Smooth muscle cell (in vitro differentiated cells): ENCODE results near the gene SLC16A12. TPM values are rescaled to one million over a fixed set of nuclear protein-coding genes. Genes with fewer than 3 reads are reported as not detected.

Experiments used
- DNase-seq: peaks from one replicate; lab custom pipeline; 2025; ENCODE audit not compliant: unreplicated experiment; lab: John Stamatoyannopoulos, UW
- H2AFZ ChIP-seq: fragments of 200-600 bp; sonication (generic); 2 replicates; pipeline ENCODE4 v1.6.0; 2016; ENCODE audit warnings: antibody characterized with exemption, low read depth, mild to moderate bottlenecking
- H3F3A ChIP-seq: fragments of 200-600 bp; sonication (generic); 2 replicates; pipeline ENCODE4 v1.6.0; 2017; ENCODE audit warnings: antibody characterized with exemption, low read depth
- H3K27ac ChIP-seq: fragments of 200-600 bp; sonication (generic); 2 replicates; pipeline ENCODE4 v1.5.1; 2016; ENCODE audit warnings: low read depth, mild to moderate bottlenecking
- H3K27me3 ChIP-seq: fragments of 200-600 bp; sonication (generic); 2 replicates; pipeline ENCODE4 v1.6.1; 2016; ENCODE audit warnings: low read depth, mild to moderate bottlenecking
- H3K36me3 ChIP-seq: fragments of 200-600 bp; sonication (generic); 2 replicates; pipeline ENCODE4 v1.5.1; 2016; ENCODE audit warnings: low read depth
- H3K4me1 ChIP-seq: fragments of 200-600 bp; sonication (generic); 2 replicates; pipeline ENCODE4 v1.5.1; 2016; ENCODE audit warnings: low read depth
- H3K4me2 ChIP-seq: fragments of 200-600 bp; sonication (generic); 2 replicates; pipeline ENCODE4 v1.6.0; 2016; ENCODE audit warnings: mild to moderate bottlenecking
- H3K4me3 ChIP-seq: fragments of 200-600 bp; sonication (generic); 2 replicates; pipeline ENCODE4 v1.5.1; 2016; ENCODE audit warnings: mild to moderate bottlenecking
- H3K79me2 ChIP-seq: fragments of 200-600 bp; sonication (generic); 2 replicates; pipeline ENCODE4 v1.6.0; 2016; ENCODE audit warnings: low read depth, mild to moderate bottlenecking
- H3K9ac ChIP-seq: fragments of 200-600 bp; sonication (generic); 2 replicates; pipeline ENCODE4 v1.6.0; 2016; ENCODE audit warnings: low read depth
- H3K9me3 ChIP-seq: fragments of 200-600 bp; sonication (generic); replicated peaks from 2 replicates; pipeline ENCODE4 v1.5.1; 2016; ENCODE audit warnings: low read depth
- H4K20me1 ChIP-seq: fragments of 200-600 bp; sonication (generic); 2 replicates; pipeline ENCODE4 v1.6.0; 2016; ENCODE audit warnings: low read depth
- CTCF ChIP-seq: fragments of 200-600 bp; sonication (generic); IDR thresholded peaks from 2 replicates; pipeline ENCODE4 v1.5.1; 2017; ENCODE audit warnings: borderline replicate concordance, mild to moderate bottlenecking, antibody characterized with exemption; ENCODE audit not compliant: insufficient read depth, poor library complexity, severe bottlenecking
- WGBS: methylation state at CpG from one replicate; pipeline ENCODE4 v1.1.7; 2016; ENCODE audit warnings: low lambda C conversion rate; 5-methylcytosine and 5-hydroxymethylcytosine counted together
- polyA plus RNA-seq: library from polyadenylated mRNA; unstranded; fragments of >200 nt; fragmentation: Nextera tagmentation; extraction: Ambion mirVana; gene quantifications from 2 replicates; pipeline ENCODE4 v1.2.1, GENCODE V29; 2016
- total RNA-seq: library from RNA; depleted of rRNA; stranded (reverse); fragments of >200 nt; gene quantifications from 2 replicates; pipeline ENCODE4 v1.2.3, GENCODE V29; 2014

SLC16A12 gene
- total and polyA plus RNA-seq, 2 experiments from 2014 or later: not detected

GRCh38 chr10:89388806-89389205 is 146.6 kb downstream of the SLC16A12 start:
- 76% methylated on average over 2 of the region's 2 CpGs for WGBS
- no peak overlapping the region for H3K4me3 ChIP-seq
- no peaks in the 10 kb centered on the region for H4K20me1 ChIP-seq
- TF ChIP-seq CTCF: no peak
- H2AFZ ChIP-seq: no peak overlapping the region
- no peaks in the 10 kb centered on the region for H3K36me3 ChIP-seq
- no peak for DNase-seq
- H3F3A ChIP-seq: peaks cover 9% of the 10 kb centered on the region
- no peak overlapping the region for H3K9ac ChIP-seq
- no peak overlapping the region for H3K4me2 ChIP-seq
- H3K27ac ChIP-seq: no peak overlapping the region
- peaks cover 3% of the 10 kb centered on the region for H3K4me1 ChIP-seq
- no peaks in the 10 kb centered on the region for H3K9me3 ChIP-seq
- H3K27me3 ChIP-seq: no peaks in the 10 kb centered on the region
- H3K79me2 ChIP-seq: no peaks in the 10 kb centered on the region

- Histone ChIP-seq H3K9me3 (no peaks in the 10 kb centered on the region), H3K36me3 (no peaks in the 10 kb centered on the region), H2AFZ (no peak overlapping the region), H3F3A (no peaks in the 10 kb centered on the region), H3K79me2 (no peaks in the 10 kb centered on the region), H3K27ac (no peak overlapping the region), H4K20me1 (no peaks in the 10 kb centered on the region), H3K9ac (no peak overlapping the region), H3K4me2 (no peak overlapping the region), H3K4me3 (no peak overlapping the region), H3K4me1 (no peaks in the 10 kb centered on the region), H3K27me3 (no peaks in the 10 kb centered on the region)
- TF ChIP-seq CTCF: no peak
- no peak for DNase-seq
- WGBS: 82% methylated on average over 4 of the region's 4 CpGs
These were observed 150.7 kb downstream of the SLC16A12 start for GRCh38 chr10:89384474-89385340.

GRCh38 chr10:89382757-89383156 is 152.6 kb downstream of the SLC16A12 start:
- H3K4me1 ChIP-seq: no peaks in the 10 kb centered on the region
- no peaks in the 10 kb centered on the region for H3K36me3 ChIP-seq
- no peak for DNase-seq
- H3K9ac ChIP-seq: no peak overlapping the region
- TF ChIP-seq CTCF: no peak
- no peak overlapping the region for H2AFZ ChIP-seq
- H3K79me2 ChIP-seq: no peaks in the 10 kb centered on the region
- no peak overlapping the region for H3K27ac ChIP-seq
- 94% methylated on average over 1 of the region's 1 CpG for WGBS
- no peaks in the 10 kb centered on the region for H3F3A ChIP-seq
- H3K4me2 ChIP-seq: no peak overlapping the region
- no peaks in the 10 kb centered on the region for H4K20me1 ChIP-seq
- H3K9me3 ChIP-seq: no peaks in the 10 kb centered on the region
- no peak overlapping the region for H3K4me3 ChIP-seq
- H3K27me3 ChIP-seq: no peaks in the 10 kb centered on the region

Other genes with a start within 250 kb of the SLC16A12 start
- gene IFIT2, start 233.5 kb downstream of the SLC16A12 start, total RNA-seq: 0.27 and 1.2 TPM in 2 replicates
- 0.72 and 1.5 TPM in 2 replicates for gene IFIT2, start 233.5 kb downstream of the SLC16A12 start, polyA plus RNA-seq
- gene IFIT3, start 207.6 kb downstream of the SLC16A12 start, total RNA-seq: 1.2 and 2.1 TPM in 2 replicates
- 1.7 and 4.6 TPM in 2 replicates for gene IFIT3, start 207.6 kb downstream of the SLC16A12 start, polyA plus RNA-seq
- gene IFIT1B, start 157.5 kb downstream of the SLC16A12 start, total RNA-seq: not detected in 2 replicates
- gene IFIT1B, start 157.5 kb downstream of the SLC16A12 start, polyA plus RNA-seq: not detected in 2 replicates
- gene IFIT1, start 143.0 kb downstream of the SLC16A12 start, total RNA-seq: 0.36 and 1.2 TPM in 2 replicates
- 0.79 and 1.8 TPM in 2 replicates for gene IFIT1, start 143.0 kb downstream of the SLC16A12 start, polyA plus RNA-seq
- 5.7 and 7.7 TPM in 2 replicates for gene IFIT5, start 121.0 kb downstream of the SLC16A12 start, total RNA-seq
- 2.2 and 4.9 TPM in 2 replicates for gene IFIT5, start 121.0 kb downstream of the SLC16A12 start, polyA plus RNA-seq
- gene PANK1, start 109.6 kb upstream of the SLC16A12 start, total RNA-seq: 13.0 and 14.1 TPM in 2 replicates
- gene PANK1, start 109.6 kb upstream of the SLC16A12 start, polyA plus RNA-seq: 7.3 and 8.6 TPM in 2 replicates
- gene KIF20B, start 166.0 kb upstream of the SLC16A12 start, total RNA-seq: 6.0 and 9.1 TPM in 2 replicates
- gene KIF20B, start 166.0 kb upstream of the SLC16A12 start, polyA plus RNA-seq: 4.5 and 4.8 TPM in 2 replicates